ENCODE data around the gene NHSL2. TPM values are rescaled to one million over a fixed set of nuclear protein-coding genes. Genes with fewer than 3 reads are reported as not detected.
A peak's percentile ranks its signal among the peaks of the same experiment; 100 is the strongest.

Gene NHSL2
- total RNA-seq, 1 donor from 2014 or later: 11.3 TPM

DNA sequence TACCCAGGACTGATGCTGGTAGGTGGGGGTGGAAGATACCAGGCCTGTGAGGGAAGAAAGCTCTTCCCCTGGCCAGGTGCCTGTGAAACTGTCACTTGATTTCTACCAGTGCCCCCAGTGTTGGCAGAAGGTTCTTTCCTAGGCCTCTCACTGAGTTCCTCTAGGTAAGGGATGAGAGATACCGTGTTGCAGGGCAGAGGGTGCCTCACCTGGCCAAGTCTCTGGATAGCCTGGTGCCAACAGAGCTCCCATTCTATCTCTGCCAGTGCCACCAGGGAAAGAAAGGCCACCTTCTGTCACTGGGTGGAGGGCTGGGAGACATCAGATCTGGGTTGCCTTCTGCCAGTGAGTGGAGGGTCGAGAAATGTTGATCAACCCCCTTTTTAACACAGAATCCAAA lies 127.0 kb downstream of the NHSL2 start:
- H3K27me3 Mint-ChIP-seq: no peaks in the 10 kb centered on the region
- peaks cover 11% of the 10 kb centered on the region for H3K4me1 Mint-ChIP-seq (ENCODE audit: unreplicated experiment)
- H3K27ac Mint-ChIP-seq: no peak overlapping the region
- H3K4me3 Mint-ChIP-seq: no peak overlapping the region
- peak; percentile 6 for DNase-seq (ENCODE audit: extremely low spot score, unreplicated experiment)
- no peaks in the 10 kb centered on the region for H3K36me3 Mint-ChIP-seq
- H3K9me3 Mint-ChIP-seq: peaks cover 6% of the 10 kb centered on the region
- TF ChIP-seq CTCF (conservative IDR thresholded peaks at IDR 0.05): no peak

GRCh38 chrX:72038016-72038415 lies 127.4 kb downstream of the NHSL2 start:
- no peaks in the 10 kb centered on the region for H3K27me3 Mint-ChIP-seq
- no peak for DNase-seq (ENCODE audit: extremely low spot score, unreplicated experiment)
- H3K27ac Mint-ChIP-seq: no peak overlapping the region
- no peak for TF ChIP-seq CTCF (conservative IDR thresholded peaks at IDR 0.05)
- H3K36me3 Mint-ChIP-seq: no peaks in the 10 kb centered on the region
- H3K4me1 Mint-ChIP-seq (ENCODE audit: unreplicated experiment): peaks cover 11% of the 10 kb centered on the region
- peaks cover 6% of the 10 kb centered on the region for H3K9me3 Mint-ChIP-seq
- no peak overlapping the region for H3K4me3 Mint-ChIP-seq

GRCh38 chrX:72038868-72039267 lies 128.2 kb downstream of the NHSL2 start:
- Mint-ChIP-seq H3K27me3 (no peaks in the 10 kb centered on the region), H3K4me1 (ENCODE audit: unreplicated experiment) (peaks cover 11% of the 10 kb centered on the region), H3K27ac (no peak overlapping the region), H3K4me3 (no peak overlapping the region), H3K9me3 (peaks cover 6% of the 10 kb centered on the region), H3K36me3 (no peaks in the 10 kb centered on the region)
- DNase-seq (ENCODE audit: extremely low spot score, unreplicated experiment): no peak
- TF ChIP-seq CTCF (conservative IDR thresholded peaks at IDR 0.05): no peak

GRCh38 chrX:72040506-72040905 lies 129.9 kb downstream of the NHSL2 start:
- peaks cover 6% of the 10 kb centered on the region for H3K9me3 Mint-ChIP-seq
- H3K36me3 Mint-ChIP-seq: no peaks in the 10 kb centered on the region
- TF ChIP-seq CTCF (conservative IDR thresholded peaks at IDR 0.05): no peak
- H3K4me3 Mint-ChIP-seq: no peak overlapping the region
- H3K4me1 Mint-ChIP-seq (ENCODE audit: unreplicated experiment): peaks cover 11% of the 10 kb centered on the region
- no peak overlapping the region for H3K27ac Mint-ChIP-seq
- H3K27me3 Mint-ChIP-seq: no peaks in the 10 kb centered on the region
- no peak for DNase-seq (ENCODE audit: extremely low spot score, unreplicated experiment)

DNA sequence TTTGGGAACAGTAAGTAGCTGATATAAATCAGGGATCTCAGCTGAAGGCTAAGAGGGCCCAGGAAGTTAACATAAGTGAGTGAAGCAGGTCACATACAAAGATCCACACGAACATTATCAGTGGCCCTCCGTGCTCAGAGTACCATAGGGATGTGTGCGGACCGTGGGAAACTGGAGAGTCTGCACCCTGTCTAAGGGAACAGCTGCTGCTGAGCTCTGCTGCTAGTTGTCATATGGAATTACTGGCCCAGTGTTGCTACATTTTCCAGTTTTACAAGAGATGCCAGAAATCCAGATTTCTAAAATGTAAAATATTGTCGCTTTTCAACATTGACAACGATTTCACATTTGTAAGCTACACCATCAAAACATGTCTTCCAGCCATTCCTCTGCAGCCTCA lies 130.5 kb downstream of the NHSL2 start:
- no peak for TF ChIP-seq CTCF (conservative IDR thresholded peaks at IDR 0.05)
- H3K4me3 Mint-ChIP-seq: no peak overlapping the region
- H3K9me3 Mint-ChIP-seq: peaks cover 6% of the 10 kb centered on the region
- H3K27me3 Mint-ChIP-seq: no peaks in the 10 kb centered on the region
- H3K27ac Mint-ChIP-seq: no peak overlapping the region
- no peaks in the 10 kb centered on the region for H3K36me3 Mint-ChIP-seq
- DNase-seq (ENCODE audit: extremely low spot score, unreplicated experiment): no peak
- H3K4me1 Mint-ChIP-seq (ENCODE audit: unreplicated experiment): peaks cover 17% of the 10 kb centered on the region
